Gastrocnemius medialis (tissue), 4 donors: ENCODE results near the gene RIN3.

ENCODE experiments used
- CTCF ChIP-seq, 5 experiments: fragments of 450-650 bp in 3 of 5; fragments of 200-600 bp in 2 of 5; sonication (generic) in 2 of 5; IDR thresholded peaks in 4 of 5; conservative IDR thresholded peaks in 1 of 5; 1 replicate in 4 of 5; 2 replicates in 1 of 5; pipeline ENCODE4 v1.5.1; 2016 to 2019; ENCODE audit warnings: antibody characterized with exemption in 5 of 5, mild to moderate bottlenecking in 3 of 5, moderate library complexity in 3 of 5
- POLR2A ChIP-seq, 2 donors: fragments of 450-650 bp; IDR thresholded peaks; one replicate each; pipeline ENCODE4 v1.6.1; 2017; ENCODE audit warnings: antibody characterized with exemption in 2 of 2, mild to moderate bottlenecking in 2 of 2, moderate library complexity in 2 of 2

- TF ChIP-seq CTCF (IDR thresholded peaks at IDR 0.05 in 4 of 5, conservative IDR thresholded peaks at IDR 0.05 in 1 of 5) (no peak), POLR2A (IDR thresholded peaks at IDR 0.05) (no peak)
These were observed 24.0 kb upstream of the RIN3 start for GRCh38 chr14:92489394-92490238.
